Astrocyte (in vitro differentiated cells and primary cell): ENCODE data around the gene EPB41L4B. TPM values are rescaled to one million over a fixed set of nuclear protein-coding genes. Genes with fewer than 3 reads are reported as not detected.

Experiments
- DNase-seq: peaks from one replicate; pipeline ENCODE4 v3.0.0-alpha.2; 2010; ENCODE audit warnings: low read depth
- FAIRE-seq: peaks from 2 replicates; lab custom pipeline; 2011; peaks lifted over from hg19 to GRCh38; lab: Jason Lieb, UNC
- H2AFZ ChIP-seq: 2 replicates; pipeline ENCODE4 v1.6.0; 2012; ENCODE audit warnings: low read depth, low read length, inconsistent platforms
- H3K27ac ChIP-seq: 2 replicates; pipeline ENCODE4 v1.5.1; 2011; ENCODE audit warnings: low read depth, low read length, inconsistent platforms
- H3K27me3 ChIP-seq: 2 replicates; pipeline ENCODE4 v1.6.0; 2011; ENCODE audit warnings: low read length, inconsistent platforms; ENCODE audit not compliant: insufficient read depth
- H3K36me3 ChIP-seq: 2 replicates; pipeline ENCODE4 v1.5.1; 2011; ENCODE audit warnings: low read length, inconsistent platforms; ENCODE audit not compliant: insufficient read depth
- H3K4me1 ChIP-seq: 2 replicates; pipeline ENCODE4 v1.5.1; 2011; ENCODE audit warnings: low read length, inconsistent platforms; ENCODE audit not compliant: insufficient read depth
- H3K4me2 ChIP-seq: 2 replicates; pipeline ENCODE4 v1.6.0; 2012; ENCODE audit warnings: low read length, inconsistent platforms
- H3K4me3 ChIP-seq: 2 replicates; pipeline ENCODE4 v1.5.1; 2011; ENCODE audit warnings: low read depth, mild to moderate bottlenecking, low read length, inconsistent platforms; ENCODE audit not compliant: insufficient read depth
- H3K79me2 ChIP-seq: 2 replicates; pipeline ENCODE4 v1.6.0; 2012; ENCODE audit warnings: mild to moderate bottlenecking, low read length, inconsistent platforms; ENCODE audit not compliant: insufficient read depth
- H3K9ac ChIP-seq: 2 replicates; pipeline ENCODE4 v1.6.0; 2012; ENCODE audit warnings: mild to moderate bottlenecking, low read length, inconsistent platforms
- H3K9me3 ChIP-seq: 2 replicates; pipeline ENCODE4 v1.5.1; 2012; ENCODE audit warnings: low read depth, mild to moderate bottlenecking, low read length, inconsistent platforms; ENCODE audit not compliant: insufficient read depth
- H4K20me1 ChIP-seq: 2 replicates; pipeline ENCODE4 v1.6.0; 2012; ENCODE audit warnings: low read length, inconsistent platforms; ENCODE audit not compliant: insufficient read depth
- H3K27ac Mint-ChIP-seq: one replicate; pipeline ENCODE4 v1.8.0; 2021; ENCODE audit warnings: mild to moderate bottlenecking, mixed read lengths; ENCODE audit not compliant: unreplicated experiment
- H3K27me3 Mint-ChIP-seq: one replicate; pipeline ENCODE4 v1.8.0; 2021; ENCODE audit warnings: low read depth, mixed read lengths; ENCODE audit not compliant: unreplicated experiment
- H3K36me3 Mint-ChIP-seq: one replicate; pipeline ENCODE4 v1.8.0; 2021; ENCODE audit warnings: low read depth, mixed read lengths; ENCODE audit not compliant: unreplicated experiment
- H3K4me1 Mint-ChIP-seq: one replicate; pipeline ENCODE4 v1.8.0; 2021; ENCODE audit warnings: low read depth, mixed read lengths; ENCODE audit not compliant: unreplicated experiment
- H3K4me3 Mint-ChIP-seq: one replicate; pipeline ENCODE4 v1.8.0; 2021; ENCODE audit warnings: mild to moderate bottlenecking, moderate library complexity, mixed read lengths; ENCODE audit not compliant: unreplicated experiment
- H3K9me3 Mint-ChIP-seq: one replicate; pipeline ENCODE4 v1.8.0; 2021; ENCODE audit warnings: mild to moderate bottlenecking, mixed read lengths; ENCODE audit not compliant: unreplicated experiment
- EZH2 ChIP-seq: IDR thresholded peaks from 2 replicates; pipeline ENCODE4 v1.6.1; 2012; ENCODE audit warnings: mild to moderate bottlenecking, low read length, inconsistent platforms; ENCODE audit not compliant: insufficient read depth
- total RNA-seq: library from RNA; stranded (reverse); gene quantifications from 2 replicates; pipeline ENCODE4 v1.2.1, GENCODE V29; 2021
- TF ChIP-seq, protein P1 (sequence below): IDR thresholded peaks from 2 replicates; pipeline ENCODE4 v1.5.1; 2011; ENCODE audit warnings: low read depth, mild to moderate bottlenecking, inconsistent platforms, low read length, moderate library complexity; ENCODE audit not compliant: insufficient read depth

Gene EPB41L4B
- total RNA-seq, 1 donor from 2014 or later = 2.0 TPM

DNA sequence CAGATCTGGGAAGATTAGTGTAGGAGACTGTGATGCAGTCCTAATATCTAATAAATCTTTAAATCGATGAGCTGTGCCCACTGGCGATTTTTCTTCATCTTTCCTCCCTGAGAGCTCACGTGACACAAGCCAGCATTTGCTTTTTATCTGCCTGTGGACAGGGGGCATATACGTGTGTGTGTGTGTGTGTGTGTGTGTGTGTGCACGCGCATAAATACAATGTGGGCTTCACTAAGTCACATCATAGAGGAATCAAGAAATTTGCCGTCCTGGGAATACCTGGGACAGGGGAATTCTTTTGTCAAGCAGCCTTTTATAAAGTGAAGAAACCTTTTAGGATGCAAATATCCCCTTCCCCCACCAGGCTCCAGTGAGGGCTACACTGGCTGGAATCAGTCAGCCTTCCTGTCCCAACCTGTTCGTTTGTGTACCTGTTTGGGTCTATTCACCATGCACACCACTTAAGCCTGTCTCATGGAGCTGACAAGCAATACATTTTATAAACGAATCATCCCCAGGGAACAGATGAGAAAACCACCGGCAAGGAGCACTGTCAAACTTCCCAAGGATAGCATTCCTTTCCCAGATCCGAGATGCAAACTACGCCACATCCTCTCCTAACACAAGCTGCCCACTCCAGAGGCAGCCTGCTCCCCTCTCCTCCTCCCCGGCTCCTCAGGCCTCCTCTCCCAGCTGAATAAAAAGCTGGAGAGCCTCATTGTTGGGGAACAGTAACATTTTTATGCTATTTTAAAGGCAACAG lies 2.7 kb downstream of the EPB41L4B start:
- Histone ChIP-seq H3K4me3 (no peak overlapping the region), H3K4me2 (no peak overlapping the region), H3K27me3 (peaks cover 29% of the 10 kb centered on the region), H3K27ac (no peak overlapping the region), H3K4me1 (peaks cover 8% of the 10 kb centered on the region), H3K9me3 (no peaks in the 10 kb centered on the region), H3K9ac (no peak overlapping the region), H2AFZ (no peak overlapping the region), H3K79me2 (no peaks in the 10 kb centered on the region), H3K36me3 (no peaks in the 10 kb centered on the region), H4K20me1 (peaks cover 2% of the 10 kb centered on the region)
- FAIRE-seq = no peak
- no peak for DNase-seq
- Mint-ChIP-seq H3K4me3 (peak overlapping the region; percentile 73), H3K36me3 (no peaks in the 10 kb centered on the region), H3K27ac (no peak overlapping the region), H3K4me1 (peaks cover 3% of the 10 kb centered on the region), H3K27me3 (peaks cover 31% of the 10 kb centered on the region), H3K9me3 (no peaks in the 10 kb centered on the region)
- no peak for TF ChIP-seq EZH2
- TF ChIP-seq, protein P1, sequence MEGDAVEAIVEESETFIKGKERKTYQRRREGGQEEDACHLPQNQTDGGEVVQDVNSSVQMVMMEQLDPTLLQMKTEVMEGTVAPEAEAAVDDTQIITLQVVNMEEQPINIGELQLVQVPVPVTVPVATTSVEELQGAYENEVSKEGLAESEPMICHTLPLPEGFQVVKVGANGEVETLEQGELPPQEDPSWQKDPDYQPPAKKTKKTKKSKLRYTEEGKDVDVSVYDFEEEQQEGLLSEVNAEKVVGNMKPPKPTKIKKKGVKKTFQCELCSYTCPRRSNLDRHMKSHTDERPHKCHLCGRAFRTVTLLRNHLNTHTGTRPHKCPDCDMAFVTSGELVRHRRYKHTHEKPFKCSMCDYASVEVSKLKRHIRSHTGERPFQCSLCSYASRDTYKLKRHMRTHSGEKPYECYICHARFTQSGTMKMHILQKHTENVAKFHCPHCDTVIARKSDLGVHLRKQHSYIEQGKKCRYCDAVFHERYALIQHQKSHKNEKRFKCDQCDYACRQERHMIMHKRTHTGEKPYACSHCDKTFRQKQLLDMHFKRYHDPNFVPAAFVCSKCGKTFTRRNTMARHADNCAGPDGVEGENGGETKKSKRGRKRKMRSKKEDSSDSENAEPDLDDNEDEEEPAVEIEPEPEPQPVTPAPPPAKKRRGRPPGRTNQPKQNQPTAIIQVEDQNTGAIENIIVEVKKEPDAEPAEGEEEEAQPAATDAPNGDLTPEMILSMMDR = no peak

GRCh38 chr9:109317311-109317978 lies 3.4 kb downstream of the EPB41L4B start:
- H3K79me2 ChIP-seq = no peaks in the 10 kb centered on the region

More at GRCh38 chr9:109317311-109317978, 3.4 kb downstream of the EPB41L4B start:
- H3K4me2 ChIP-seq = no peak overlapping the region
- H3K9ac ChIP-seq = no peak overlapping the region
- no peak for DNase-seq
- Mint-ChIP-seq H3K4me1 (peaks cover 3% of the 10 kb centered on the region), H3K27me3 (peaks cover 37% of the 10 kb centered on the region), H3K9me3 (no peaks in the 10 kb centered on the region), H3K27ac (no peak overlapping the region), H3K4me3 (no peak overlapping the region), H3K36me3 (no peaks in the 10 kb centered on the region)
- no peaks in the 10 kb centered on the region for H3K36me3 ChIP-seq
- peaks cover 26% of the 10 kb centered on the region for H3K27me3 ChIP-seq
- TF ChIP-seq EZH2 = no peak
- TF ChIP-seq, protein P1 = no peak
- H2AFZ ChIP-seq = no peak overlapping the region
- peaks cover 8% of the 10 kb centered on the region for H3K4me1 ChIP-seq
- H3K27ac ChIP-seq = no peak overlapping the region
- H4K20me1 ChIP-seq = peaks cover 2% of the 10 kb centered on the region
- no peaks in the 10 kb centered on the region for H3K9me3 ChIP-seq
- no peak overlapping the region for H3K4me3 ChIP-seq
- FAIRE-seq = no peak
